Activated CD4-positive, alpha-beta T cell treated with anti-CD3 and anti-CD28 coated beads, Interleukin-2, amount 50 U/mL, for 1 hour (primary cell): ENCODE measurements around the gene FHOD3.

Experiments
- DNase-seq: peaks from one replicate; pipeline ENCODE4 v3.0.0-alpha.2; 2020

FHOD3 gene

GRCh38 chr18:36568487-36568886 lies 271.0 kb downstream of the FHOD3 start:
- no peak for DNase-seq

- no peak for DNase-seq
Observed at GRCh38 chr18:36572135-36572856, 274.8 kb downstream of the FHOD3 start.

- no peak for DNase-seq
Observed at GRCh38 chr18:36576339-36576738, 278.8 kb downstream of the FHOD3 start.

GRCh38 chr18:36578871-36579710 lies 281.6 kb downstream of the FHOD3 start:
- DNase-seq = no peak

GRCh38 chr18:36580266-36580665 lies 282.8 kb downstream of the FHOD3 start:
- no peak for DNase-seq

GRCh38 chr18:36580874-36581750 lies 283.6 kb downstream of the FHOD3 start:
- no peak for DNase-seq

GRCh38 chr18:36582988-36583745 lies 285.7 kb downstream of the FHOD3 start:
- no peak for DNase-seq

GRCh38 chr18:36589857-36590543 lies 292.5 kb downstream of the FHOD3 start:
- no peak for DNase-seq

GRCh38 chr18:36590621-36591580 lies 293.4 kb downstream of the FHOD3 start:
- DNase-seq = no peak

GRCh38 chr18:36592282-36592681 lies 294.8 kb downstream of the FHOD3 start:
- DNase-seq = no peak

- no peak for DNase-seq
Observed at GRCh38 chr18:36593001-36593400, 295.5 kb downstream of the FHOD3 start.

- no peak for DNase-seq
Observed at GRCh38 chr18:36593641-36594040, 296.1 kb downstream of the FHOD3 start.

- DNase-seq = no peak
Observed at GRCh38 chr18:36594621-36595020, 297.1 kb downstream of the FHOD3 start.

GRCh38 chr18:36595046-36595817 lies 297.7 kb downstream of the FHOD3 start:
- no peak for DNase-seq

- DNase-seq = no peak
Observed at GRCh38 chr18:36595818-36596215, 298.3 kb downstream of the FHOD3 start.

- no peak for DNase-seq
Observed at GRCh38 chr18:36597636-36598035, 300.1 kb downstream of the FHOD3 start.

- DNase-seq = no peak
Observed at GRCh38 chr18:36600548-36600947, 303.0 kb downstream of the FHOD3 start.

GRCh38 chr18:36601316-36601715 lies 303.8 kb downstream of the FHOD3 start:
- no peak for DNase-seq

GRCh38 chr18:36602071-36602470 lies 304.6 kb downstream of the FHOD3 start:
- DNase-seq = no peak

- no peak for DNase-seq
Observed at GRCh38 chr18:36602620-36603019, 305.1 kb downstream of the FHOD3 start.
